H9 (cell line): ENCODE results near the gene STX11. TPM values are rescaled to one million over a fixed set of nuclear protein-coding genes. Genes with fewer than 3 reads are reported as not detected.

Experiments
- DNase-seq: peaks from one replicate; pipeline ENCODE4 v3.0.0-alpha.2; 2017
- H2AFZ ChIP-seq: one replicate; pipeline ENCODE4 v1.6.1; 2013; ENCODE audit warnings: mild to moderate bottlenecking, low read length, control low read depth, moderate library complexity
- H2AK5ac ChIP-seq: 2 replicates; pipeline ENCODE4 v1.6.1; 2013; ENCODE audit warnings: low read length, control low read depth, mixed read lengths; ENCODE audit not compliant: insufficient read length
- H2BK120ac ChIP-seq: one replicate; pipeline ENCODE4 v1.6.1; 2013; ENCODE audit warnings: low read depth, mild to moderate bottlenecking, low read length, control low read depth, inconsistent platforms; ENCODE audit not compliant: poor library complexity, severe bottlenecking
- H2BK12ac ChIP-seq: 2 replicates; pipeline ENCODE4 v1.6.1; 2013; ENCODE audit warnings: low read length, control low read depth, mixed read lengths, low read depth; ENCODE audit not compliant: insufficient read length
- H2BK15ac ChIP-seq: 2 replicates; pipeline ENCODE4 v1.6.1; 2013; ENCODE audit warnings: low read depth, low read length, control low read depth
- H2BK20ac ChIP-seq: one replicate; pipeline ENCODE4 v1.6.1; 2013; ENCODE audit warnings: low read depth, mild to moderate bottlenecking, low read length, control low read depth, inconsistent platforms; ENCODE audit not compliant: poor library complexity, severe bottlenecking
- H2BK5ac ChIP-seq: 2 replicates; pipeline ENCODE4 v1.6.1; 2013; ENCODE audit warnings: low read length, control low read depth, mixed read lengths; ENCODE audit not compliant: insufficient read length
- H3K14ac ChIP-seq: 2 replicates; pipeline ENCODE4 v1.6.1; 2013; ENCODE audit warnings: low read length, control low read depth; ENCODE audit not compliant: insufficient read depth
- H3K18ac ChIP-seq: 2 replicates; pipeline ENCODE4 v1.6.1; 2013; ENCODE audit warnings: low read depth, mild to moderate bottlenecking, mixed read lengths, low read length, control low read depth; ENCODE audit not compliant: insufficient read length
- H3K23ac ChIP-seq: 2 replicates; pipeline ENCODE4 v1.6.1; 2013; ENCODE audit warnings: low read length, control low read depth, mixed read lengths, low read depth; ENCODE audit not compliant: insufficient read length
- H3K23me2 ChIP-seq: 2 replicates; pipeline ENCODE4 v1.6.1; 2013; ENCODE audit warnings: low read depth, mild to moderate bottlenecking, mixed read lengths, low read length, control low read depth; ENCODE audit not compliant: insufficient read length, poor library complexity, severe bottlenecking
- H3K27ac ChIP-seq: 2 replicates; pipeline ENCODE4 v1.5.1; 2013; ENCODE audit warnings: low read length, control low read depth, mixed read lengths, low read depth; ENCODE audit not compliant: insufficient read length
- H3K27me3 ChIP-seq: 2 replicates; pipeline ENCODE4 v1.6.1; 2013; ENCODE audit warnings: low read length, control low read depth, inconsistent platforms; ENCODE audit not compliant: insufficient read depth
- H3K4ac ChIP-seq: 2 replicates; pipeline ENCODE4 v1.6.1; 2013; ENCODE audit warnings: low read depth, mild to moderate bottlenecking, control low read depth, inconsistent platforms, low read length, moderate library complexity
- H3K4me1 ChIP-seq: 2 replicates; pipeline ENCODE4 v1.6.1; 2013; ENCODE audit warnings: low read length, control low read depth, inconsistent platforms; ENCODE audit not compliant: insufficient read depth
- H3K4me2 ChIP-seq: 2 replicates; pipeline ENCODE4 v1.6.1; 2013; ENCODE audit warnings: low read length, control low read depth, mixed read lengths; ENCODE audit not compliant: insufficient read length, insufficient read depth
- H3K56ac ChIP-seq: 2 replicates; pipeline ENCODE4 v1.6.1; 2013; ENCODE audit warnings: low read depth, mild to moderate bottlenecking, mixed read lengths, low read length, control low read depth; ENCODE audit not compliant: insufficient read length
- H3K79me1 ChIP-seq: 2 replicates; pipeline ENCODE4 v1.6.1; 2013; ENCODE audit warnings: low read depth, mild to moderate bottlenecking, moderate library complexity, low read length, control low read depth, inconsistent platforms; ENCODE audit not compliant: insufficient read depth, poor library complexity, severe bottlenecking
- H3K79me2 ChIP-seq: 2 replicates; pipeline ENCODE4 v1.6.1; 2013; ENCODE audit warnings: low read length, control low read depth, inconsistent platforms; ENCODE audit not compliant: insufficient read depth
- H3K9ac ChIP-seq: 2 replicates; pipeline ENCODE4 v1.6.1; 2013; ENCODE audit warnings: low read length, control low read depth, mixed read lengths; ENCODE audit not compliant: insufficient read length; ENCODE audit errors: extremely low read depth
- H3K9me3 ChIP-seq: one replicate; pipeline ENCODE4 v1.6.1; 2013; ENCODE audit warnings: low read depth, low read length, inconsistent platforms; ENCODE audit not compliant: control insufficient read depth
- H3T11ph ChIP-seq: one replicate; pipeline ENCODE4 v1.6.1; 2013; ENCODE audit warnings: mild to moderate bottlenecking, low read length, control low read depth, inconsistent platforms
- H4K20me1 ChIP-seq: one replicate; pipeline ENCODE4 v1.6.1; 2013; ENCODE audit not compliant: control insufficient read depth, insufficient read length, insufficient read depth
- H4K5ac ChIP-seq: 2 replicates; pipeline ENCODE4 v1.6.1; 2013; ENCODE audit warnings: low read depth, mild to moderate bottlenecking, mixed read lengths, low read length, control low read depth; ENCODE audit not compliant: insufficient read length
- H4K8ac ChIP-seq: replicated peaks from 2 replicates; pipeline ENCODE4 v1.6.1; 2013; ENCODE audit warnings: low read length, control low read depth, mixed read lengths, low read depth; ENCODE audit not compliant: insufficient read length
- H4K91ac ChIP-seq: 2 replicates; pipeline ENCODE4 v1.6.1; 2013; ENCODE audit warnings: low read depth, mild to moderate bottlenecking, moderate library complexity, mixed read lengths, low read length, control low read depth; ENCODE audit not compliant: insufficient read length
- H3K27ac Mint-ChIP-seq, 3 experiments: 2 replicates in 2 of 3; 3 replicates in 1 of 3; pipeline ENCODE4 v1.8.0; 2020 to 2021; ENCODE audit warnings: mixed read lengths in 3 of 3, mild to moderate bottlenecking in 1 of 3, moderate library complexity in 1 of 3
- H3K27me3 Mint-ChIP-seq: 2 replicates; pipeline ENCODE4 v1.8.0; 2021; ENCODE audit warnings: low read depth, mild to moderate bottlenecking, moderate library complexity, mixed read lengths
- H3K36me3 Mint-ChIP-seq, 3 experiments: 2 replicates in 2 of 3; 3 replicates in 1 of 3; pipeline ENCODE4 v1.8.0; 2020 to 2021; ENCODE audit warnings: low read depth in 3 of 3, mixed read lengths in 3 of 3; ENCODE audit not compliant: insufficient read depth in 1 of 3
- H3K4me1 Mint-ChIP-seq, 2 experiments: 2 replicates each; pipeline ENCODE4 v1.8.0; 2020; ENCODE audit warnings: mixed read lengths in 2 of 2
- H3K4me3 Mint-ChIP-seq, 2 experiments: 2 replicates in 1 of 2; 3 replicates in 1 of 2; pipeline ENCODE4 v1.8.0; 2020 to 2021; ENCODE audit warnings: mild to moderate bottlenecking in 2 of 2, mixed read lengths in 2 of 2, moderate library complexity in 1 of 2
- H3K9me3 Mint-ChIP-seq, 2 experiments: 2 replicates in 1 of 2; 3 replicates in 1 of 2; pipeline ENCODE4 v1.8.0; 2020; ENCODE audit warnings: mild to moderate bottlenecking in 2 of 2, mixed read lengths in 2 of 2, moderate library complexity in 1 of 2
- WGBS: extraction: QIAGEN DNeasy Blood & Tissue Kit; methylation state at CpG from one replicate; pipeline ENCODE4 v1.1.7; 2013; ENCODE audit warnings: missing lambda C conversion rate, low lambda C conversion rate, mixed read lengths; ENCODE audit not compliant: insufficient read length; ENCODE audit errors: extremely low coverage; 5-methylcytosine and 5-hydroxymethylcytosine counted together
- total RNA-seq: library from RNA; stranded (reverse); gene quantifications from 2 replicates; pipeline ENCODE4 v1.2.1, GENCODE V29; 2021
- TF ChIP-seq, protein P1 (sequence below): fragments of 200-600 bp; sonication (generic); conservative IDR thresholded peaks from 3 replicates; pipeline ENCODE4 v1.8.0; 2021; ENCODE audit warnings: antibody characterized with exemption, mild to moderate bottlenecking

The STX11 gene
- total RNA-seq, 1 experiment from 2014 or later: 0.22 TPM

DNA sequence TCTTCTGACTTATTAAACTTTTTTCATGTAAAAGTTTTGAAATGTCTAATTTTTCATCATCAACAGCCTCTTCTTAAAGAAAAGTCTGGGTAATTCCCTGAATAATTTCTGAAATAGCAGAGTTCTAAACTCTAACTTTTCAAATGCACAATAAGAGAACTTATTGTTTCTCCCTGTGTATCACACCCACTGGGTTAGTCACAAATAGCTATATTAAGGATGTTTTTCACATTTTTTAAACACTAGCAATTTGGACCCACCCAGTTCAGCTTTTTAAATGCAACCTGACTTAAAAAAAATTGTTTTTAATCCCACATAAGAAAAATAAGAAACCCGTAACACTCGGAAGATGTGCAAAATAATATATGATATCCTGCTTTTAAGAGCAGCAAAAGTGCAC is 73.4 kb downstream of the STX11 start:
- H4K20me1 ChIP-seq: no peaks in the 10 kb centered on the region
- no peak overlapping the region for H3T11ph ChIP-seq
- H2AK5ac ChIP-seq: no peak overlapping the region
- H3K14ac ChIP-seq: no peak overlapping the region
- H2BK20ac ChIP-seq: no peak overlapping the region
- H2BK5ac ChIP-seq: no peak overlapping the region
- no peak overlapping the region for H4K91ac ChIP-seq
- H3K56ac ChIP-seq: no peak overlapping the region
- peaks cover 0 to under 1% of the 10 kb centered on the region in 2 experiments; a peak in 1 of 4 replicates for H3K4me1 Mint-ChIP-seq
- H4K8ac ChIP-seq: no peak overlapping the region
- H2AFZ ChIP-seq: no peak overlapping the region
- no peaks in the 10 kb centered on the region for H3K79me1 ChIP-seq
- no peaks in the 10 kb centered on the region for H3K79me2 ChIP-seq
- H3K9ac ChIP-seq: no peak overlapping the region
- H3K4me3 Mint-ChIP-seq: no peak overlapping the region
- H3K23ac ChIP-seq: no peak overlapping the region
- no peaks in the 10 kb centered on the region for H3K9me3 ChIP-seq
- H3K36me3 Mint-ChIP-seq: no peaks in the 10 kb centered on the region
- H3K4me2 ChIP-seq: no peak overlapping the region
- no peak overlapping the region for H4K5ac ChIP-seq
- WGBS: no CpG with 5 or more reads among the region's 2 CpGs
- H2BK12ac ChIP-seq: no peak overlapping the region
- no peaks in the 10 kb centered on the region for H3K27me3 ChIP-seq
- no peak overlapping the region for H2BK120ac ChIP-seq
- no peaks in the 10 kb centered on the region for H3K23me2 ChIP-seq
- no peak overlapping the region for H2BK15ac ChIP-seq
- H3K4ac ChIP-seq: no peak overlapping the region
- no peaks in the 10 kb centered on the region; the same call in 1 of the 2 replicates for H3K27me3 Mint-ChIP-seq
- no peaks in the 10 kb centered on the region; a peak in 1 of 5 replicates for H3K9me3 Mint-ChIP-seq
- H3K4me1 ChIP-seq: no peaks in the 10 kb centered on the region
- no peak overlapping the region for H3K27ac Mint-ChIP-seq
- TF ChIP-seq, protein P1, sequence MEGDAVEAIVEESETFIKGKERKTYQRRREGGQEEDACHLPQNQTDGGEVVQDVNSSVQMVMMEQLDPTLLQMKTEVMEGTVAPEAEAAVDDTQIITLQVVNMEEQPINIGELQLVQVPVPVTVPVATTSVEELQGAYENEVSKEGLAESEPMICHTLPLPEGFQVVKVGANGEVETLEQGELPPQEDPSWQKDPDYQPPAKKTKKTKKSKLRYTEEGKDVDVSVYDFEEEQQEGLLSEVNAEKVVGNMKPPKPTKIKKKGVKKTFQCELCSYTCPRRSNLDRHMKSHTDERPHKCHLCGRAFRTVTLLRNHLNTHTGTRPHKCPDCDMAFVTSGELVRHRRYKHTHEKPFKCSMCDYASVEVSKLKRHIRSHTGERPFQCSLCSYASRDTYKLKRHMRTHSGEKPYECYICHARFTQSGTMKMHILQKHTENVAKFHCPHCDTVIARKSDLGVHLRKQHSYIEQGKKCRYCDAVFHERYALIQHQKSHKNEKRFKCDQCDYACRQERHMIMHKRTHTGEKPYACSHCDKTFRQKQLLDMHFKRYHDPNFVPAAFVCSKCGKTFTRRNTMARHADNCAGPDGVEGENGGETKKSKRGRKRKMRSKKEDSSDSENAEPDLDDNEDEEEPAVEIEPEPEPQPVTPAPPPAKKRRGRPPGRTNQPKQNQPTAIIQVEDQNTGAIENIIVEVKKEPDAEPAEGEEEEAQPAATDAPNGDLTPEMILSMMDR: no peak
- H3K27ac ChIP-seq: no peak overlapping the region
- no peak for DNase-seq
- no peak overlapping the region for H3K18ac ChIP-seq
